ENCODE data around the gene SVEP1.

SVEP1 gene

DNA sequence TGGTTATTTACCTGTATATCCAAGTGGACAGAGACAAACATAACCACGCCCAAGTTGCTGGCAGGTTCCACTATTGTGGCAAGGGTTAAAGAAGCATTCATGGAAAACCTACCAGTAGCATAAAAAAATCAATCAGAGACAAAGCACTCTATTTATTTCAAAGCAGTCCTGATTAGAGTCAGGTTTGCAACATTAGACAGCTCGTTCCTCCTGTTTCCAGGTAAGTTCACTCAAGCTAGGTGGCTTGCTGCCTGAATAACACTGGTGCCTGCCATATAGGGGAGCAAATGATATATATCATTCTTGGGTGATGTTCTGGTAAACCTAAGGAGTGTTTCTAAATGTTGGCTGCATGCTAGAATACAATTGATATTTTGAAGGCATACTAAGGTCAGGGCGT lies 122.3 kb downstream of the SVEP1 start:
- TF ChIP-seq, protein P1, sequence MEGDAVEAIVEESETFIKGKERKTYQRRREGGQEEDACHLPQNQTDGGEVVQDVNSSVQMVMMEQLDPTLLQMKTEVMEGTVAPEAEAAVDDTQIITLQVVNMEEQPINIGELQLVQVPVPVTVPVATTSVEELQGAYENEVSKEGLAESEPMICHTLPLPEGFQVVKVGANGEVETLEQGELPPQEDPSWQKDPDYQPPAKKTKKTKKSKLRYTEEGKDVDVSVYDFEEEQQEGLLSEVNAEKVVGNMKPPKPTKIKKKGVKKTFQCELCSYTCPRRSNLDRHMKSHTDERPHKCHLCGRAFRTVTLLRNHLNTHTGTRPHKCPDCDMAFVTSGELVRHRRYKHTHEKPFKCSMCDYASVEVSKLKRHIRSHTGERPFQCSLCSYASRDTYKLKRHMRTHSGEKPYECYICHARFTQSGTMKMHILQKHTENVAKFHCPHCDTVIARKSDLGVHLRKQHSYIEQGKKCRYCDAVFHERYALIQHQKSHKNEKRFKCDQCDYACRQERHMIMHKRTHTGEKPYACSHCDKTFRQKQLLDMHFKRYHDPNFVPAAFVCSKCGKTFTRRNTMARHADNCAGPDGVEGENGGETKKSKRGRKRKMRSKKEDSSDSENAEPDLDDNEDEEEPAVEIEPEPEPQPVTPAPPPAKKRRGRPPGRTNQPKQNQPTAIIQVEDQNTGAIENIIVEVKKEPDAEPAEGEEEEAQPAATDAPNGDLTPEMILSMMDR (IDR thresholded peaks at IDR 0.05), result no peak
- Histone ChIP-seq H3K36me3 (no peaks in the 10 kb centered on the region), H3K4me1 (ENCODE audit: control insufficient read depth in 1 of 2, insufficient read depth in 1 of 2, low read depth in 1 of 2, low read length in 1 of 2) (no peaks in the 10 kb centered on the region), H3K4me3 (ENCODE audit: low read depth in 1 of 2, low read length in 1 of 2) (no peak overlapping the region), H3K27me3 (peaks cover 13% of the 10 kb centered on the region), H3K9me3 (no peaks in the 10 kb centered on the region), H3K27ac (no peak overlapping the region)

DNA sequence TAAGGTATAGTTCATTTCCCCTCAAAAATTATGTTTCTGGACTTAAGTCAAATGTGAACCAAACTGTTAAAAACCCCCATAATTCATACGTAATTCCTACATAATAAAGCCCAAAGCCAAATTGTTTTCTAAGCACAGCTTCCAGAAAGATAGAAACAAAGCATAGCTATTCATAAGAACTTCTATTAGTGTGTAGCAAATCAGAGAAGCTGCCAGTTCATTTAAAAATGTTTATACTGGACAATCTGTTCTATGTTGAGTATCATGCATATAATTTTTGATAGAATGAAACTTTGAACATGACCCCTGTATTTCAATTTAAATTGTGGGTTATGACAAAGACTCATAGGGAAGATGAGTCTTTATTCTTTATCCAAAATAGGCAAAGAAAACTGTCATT lies 122.9 kb downstream of the SVEP1 start:
- Histone ChIP-seq H3K27ac (no peak overlapping the region), H3K4me1 (ENCODE audit: control insufficient read depth in 1 of 2, insufficient read depth in 1 of 2, low read depth in 1 of 2, low read length in 1 of 2) (no peaks in the 10 kb centered on the region), H3K4me3 (ENCODE audit: low read depth in 1 of 2, low read length in 1 of 2) (no peak overlapping the region), H3K9me3 (no peaks in the 10 kb centered on the region), H3K36me3 (no peaks in the 10 kb centered on the region), H3K27me3 (peaks cover 13% of the 10 kb centered on the region)
- TF ChIP-seq, protein P1 (IDR thresholded peaks at IDR 0.05), result no peak

DNA sequence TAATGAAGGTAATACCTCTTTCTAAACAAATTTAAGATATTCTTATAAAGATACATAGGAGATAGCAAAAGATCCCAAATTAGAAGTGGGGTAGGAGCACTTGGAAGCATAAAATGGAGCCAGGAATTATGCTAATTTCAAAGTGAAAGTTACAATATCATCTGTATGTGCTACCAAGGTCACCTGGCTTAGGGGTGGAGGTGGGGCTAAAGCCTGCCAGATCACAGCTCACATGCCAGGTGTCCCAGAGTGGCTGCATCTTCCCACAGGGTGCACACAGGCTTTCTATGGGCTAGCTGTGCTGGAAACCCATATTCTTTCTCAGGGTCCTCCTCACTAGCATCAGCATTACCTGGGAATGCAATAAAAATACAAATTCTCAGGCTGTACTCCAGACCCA lies 123.7 kb downstream of the SVEP1 start:
- TF ChIP-seq, protein P1 (IDR thresholded peaks at IDR 0.05), result no peak
- no peak overlapping the region for H3K4me3 ChIP-seq (ENCODE audit: low read depth in 1 of 2, low read length in 1 of 2)
- H3K4me1 ChIP-seq (ENCODE audit: control insufficient read depth in 1 of 2, insufficient read depth in 1 of 2, low read depth in 1 of 2, low read length in 1 of 2), result no peaks in the 10 kb centered on the region
- no peak overlapping the region for H3K27ac ChIP-seq
- peaks cover 13% of the 10 kb centered on the region for H3K27me3 ChIP-seq
- no peaks in the 10 kb centered on the region for H3K36me3 ChIP-seq
- H3K9me3 ChIP-seq, result no peaks in the 10 kb centered on the region

DNA sequence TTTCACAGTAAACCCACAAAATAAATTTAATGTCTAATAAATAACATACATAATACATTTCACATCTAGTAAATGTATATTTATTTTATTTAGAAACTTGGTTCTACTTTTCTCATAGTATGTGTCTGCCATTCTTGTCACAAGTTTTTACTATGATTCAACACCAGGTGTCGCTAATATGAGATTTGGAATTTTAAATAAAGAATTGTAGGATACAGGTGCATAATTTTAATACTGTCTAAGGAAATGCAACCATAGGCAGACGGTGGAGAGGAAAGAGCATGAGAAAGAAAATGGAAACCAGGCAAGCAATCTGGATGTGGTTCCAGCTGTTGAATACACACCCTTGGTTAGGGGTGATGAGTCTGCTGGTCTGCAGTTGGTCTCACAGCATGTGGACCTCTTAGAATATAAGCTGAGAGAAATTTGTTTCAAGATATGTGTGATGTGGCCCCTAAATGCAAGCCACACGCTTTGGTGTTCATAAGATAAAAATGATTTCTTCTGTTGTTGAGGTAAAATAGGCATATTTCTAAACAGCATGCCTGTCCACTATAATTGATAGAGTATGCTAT lies 127.2 kb downstream of the SVEP1 start:
- TF ChIP-seq, protein P1 (IDR thresholded peaks at IDR 0.05), result no peak

DNA sequence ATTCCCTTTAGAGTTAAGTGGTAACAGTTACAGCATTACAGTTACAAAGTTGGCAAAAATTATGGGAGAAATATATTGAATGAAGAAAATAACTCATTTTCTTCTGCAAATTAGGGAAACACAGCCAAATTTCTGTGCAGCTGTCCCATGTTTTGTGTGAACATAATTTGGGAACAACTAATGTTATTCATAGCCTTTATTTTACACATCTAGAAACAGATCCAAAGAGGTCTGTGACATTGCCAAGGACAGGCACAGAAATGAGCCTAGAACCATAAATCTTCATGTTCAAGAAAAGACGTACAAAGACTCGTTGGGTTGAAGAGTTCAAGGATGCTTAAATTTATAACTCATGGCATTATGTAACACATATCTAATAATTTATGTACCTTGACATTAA lies 127.8 kb downstream of the SVEP1 start:
- Histone ChIP-seq H3K4me3 (ENCODE audit: low read depth in 1 of 2, low read length in 1 of 2) (no peak overlapping the region), H3K27me3 (peaks cover 13% of the 10 kb centered on the region), H3K27ac (no peak overlapping the region), H3K4me1 (ENCODE audit: control insufficient read depth in 1 of 2, insufficient read depth in 1 of 2, low read depth in 1 of 2, low read length in 1 of 2) (no peaks in the 10 kb centered on the region), H3K36me3 (no peaks in the 10 kb centered on the region), H3K9me3 (no peaks in the 10 kb centered on the region)
- TF ChIP-seq, protein P1 (IDR thresholded peaks at IDR 0.05), result no peak

More for the DNA sequence above, 127.2 kb downstream of the SVEP1 start:
- Histone ChIP-seq H3K4me1 (ENCODE audit: control insufficient read depth in 1 of 2, insufficient read depth in 1 of 2, low read depth in 1 of 2, low read length in 1 of 2) (no peaks in the 10 kb centered on the region), H3K27me3 (peaks cover 13% of the 10 kb centered on the region), H3K9me3 (no peaks in the 10 kb centered on the region), H3K4me3 (ENCODE audit: low read depth in 1 of 2, low read length in 1 of 2) (no peak overlapping the region), H3K36me3 (no peaks in the 10 kb centered on the region), H3K27ac (no peak overlapping the region)

DNA sequence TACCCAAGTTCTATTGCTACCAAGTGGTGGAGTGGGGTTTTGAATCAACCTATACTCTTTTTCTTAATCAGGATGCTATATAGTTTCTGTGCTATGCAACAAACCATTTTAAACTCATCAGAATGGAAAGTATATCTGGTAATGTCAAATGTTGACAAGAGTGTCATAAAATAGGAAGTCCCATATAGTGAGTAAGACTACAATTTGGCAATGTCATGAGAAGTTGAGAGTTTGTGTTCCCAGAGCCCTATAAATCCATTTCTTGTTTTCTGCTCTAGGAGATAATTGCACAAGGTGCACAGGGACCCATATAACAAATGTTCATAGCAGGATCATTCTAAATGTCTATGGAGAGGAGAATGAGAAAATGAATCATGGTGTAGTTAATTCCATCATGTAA lies 132.1 kb downstream of the SVEP1 start:
- Histone ChIP-seq H3K4me3 (ENCODE audit: low read depth in 1 of 2, low read length in 1 of 2) (no peak overlapping the region), H3K27me3 (peaks cover 4% of the 10 kb centered on the region), H3K36me3 (no peaks in the 10 kb centered on the region), H3K4me1 (ENCODE audit: control insufficient read depth in 1 of 2, insufficient read depth in 1 of 2, low read depth in 1 of 2, low read length in 1 of 2) (no peaks in the 10 kb centered on the region), H3K27ac (no peak overlapping the region), H3K9me3 (no peaks in the 10 kb centered on the region)
- TF ChIP-seq, protein P1 (IDR thresholded peaks at IDR 0.05), result no peak

Data from neutrophil (primary cell).